ENCODE results near the gene SMIM41.

Gene SMIM41

GRCh38 chr12:52090291-52090690 is 10.8 kb downstream of the SMIM41 start:
- H3K79me2 ChIP-seq (ENCODE audit: low read length) = no peaks in the 10 kb centered on the region
- H3K27ac ChIP-seq (ENCODE audit: low read length) = no peak overlapping the region
- no peaks in the 10 kb centered on the region for H3K4me1 ChIP-seq (ENCODE audit: low read length)
- TF ChIP-seq CTCF (IDR thresholded peaks at IDR 0.05; ENCODE audit: low read length) (no peak), EZH2phosphoT487 (IDR thresholded peaks at IDR 0.05; ENCODE audit: low read length) (no peak), EZH2 (optimal IDR thresholded peaks at IDR 0.05; ENCODE audit: low read depth, low read length) (no peak)
- no peaks in the 10 kb centered on the region for H4K20me1 ChIP-seq (ENCODE audit: insufficient read depth, low read length)
- H3K27me3 ChIP-seq (replicated peaks; ENCODE audit: insufficient read depth, low read length) = peaks cover 21% of the 10 kb centered on the region
- H3K9ac ChIP-seq (ENCODE audit: low read length) = no peak overlapping the region
- H3K36me3 ChIP-seq (replicated peaks; ENCODE audit: insufficient read depth, low read length) = no peaks in the 10 kb centered on the region
- H3K9me2 ChIP-seq (replicated peaks; ENCODE audit: insufficient read depth, low read length) = no peaks in the 10 kb centered on the region
- DNase-seq = no peak
- no peaks in the 10 kb centered on the region for H3F3A ChIP-seq (ENCODE audit: insufficient read depth, low read length)
- no peak overlapping the region for H3K4me2 ChIP-seq (ENCODE audit: low read depth, low read length)
- no peaks in the 10 kb centered on the region for H3K9me3 ChIP-seq (replicated peaks; ENCODE audit: insufficient read depth, low read length)
- no peak overlapping the region for H3K4me3 ChIP-seq (ENCODE audit: low read length)
- H2AFZ ChIP-seq (ENCODE audit: low read length) = no peak overlapping the region

- no peak overlapping the region for H2AFZ ChIP-seq (ENCODE audit: low read length)
- TF ChIP-seq EZH2 (optimal IDR thresholded peaks at IDR 0.05; ENCODE audit: low read depth, low read length) (no peak), CTCF (IDR thresholded peaks at IDR 0.05; ENCODE audit: low read length) (no peak), EZH2phosphoT487 (IDR thresholded peaks at IDR 0.05; ENCODE audit: low read length) (no peak)
- H3K9ac ChIP-seq (ENCODE audit: low read length) = no peak overlapping the region
- H3K9me3 ChIP-seq (replicated peaks; ENCODE audit: insufficient read depth, low read length) = no peaks in the 10 kb centered on the region
- no peaks in the 10 kb centered on the region for H3K4me1 ChIP-seq (ENCODE audit: low read length)
- no peak overlapping the region for H3K4me2 ChIP-seq (ENCODE audit: low read depth, low read length)
- peaks cover 21% of the 10 kb centered on the region for H3K27me3 ChIP-seq (replicated peaks; ENCODE audit: insufficient read depth, low read length)
- no peaks in the 10 kb centered on the region for H3K36me3 ChIP-seq (replicated peaks; ENCODE audit: insufficient read depth, low read length)
- no peaks in the 10 kb centered on the region for H3K9me2 ChIP-seq (replicated peaks; ENCODE audit: insufficient read depth, low read length)
- no peaks in the 10 kb centered on the region for H4K20me1 ChIP-seq (ENCODE audit: insufficient read depth, low read length)
- H3K27ac ChIP-seq (ENCODE audit: low read length) = no peak overlapping the region
- H3K79me2 ChIP-seq (ENCODE audit: low read length) = no peaks in the 10 kb centered on the region
- H3K4me3 ChIP-seq (ENCODE audit: low read length) = no peak overlapping the region
- DNase-seq = no peak
- H3F3A ChIP-seq (ENCODE audit: insufficient read depth, low read length) = no peaks in the 10 kb centered on the region
Observed at GRCh38 chr12:52091061-52091460, 11.6 kb downstream of the SMIM41 start.

GRCh38 chr12:52091869-52092268 is 12.4 kb downstream of the SMIM41 start:
- peaks cover 21% of the 10 kb centered on the region for H3K27me3 ChIP-seq (replicated peaks; ENCODE audit: insufficient read depth, low read length)
- H3F3A ChIP-seq (ENCODE audit: insufficient read depth, low read length) = no peaks in the 10 kb centered on the region
- H3K9ac ChIP-seq (ENCODE audit: low read length) = no peak overlapping the region
- H3K79me2 ChIP-seq (ENCODE audit: low read length) = no peaks in the 10 kb centered on the region
- no peak overlapping the region for H3K27ac ChIP-seq (ENCODE audit: low read length)
- H4K20me1 ChIP-seq (ENCODE audit: insufficient read depth, low read length) = no peaks in the 10 kb centered on the region
- no peak for DNase-seq
- no peak overlapping the region for H2AFZ ChIP-seq (ENCODE audit: low read length)
- no peak overlapping the region for H3K4me2 ChIP-seq (ENCODE audit: low read depth, low read length)
- no peaks in the 10 kb centered on the region for H3K9me3 ChIP-seq (replicated peaks; ENCODE audit: insufficient read depth, low read length)
- no peaks in the 10 kb centered on the region for H3K9me2 ChIP-seq (replicated peaks; ENCODE audit: insufficient read depth, low read length)
- TF ChIP-seq EZH2 (optimal IDR thresholded peaks at IDR 0.05; ENCODE audit: low read depth, low read length) (no peak), EZH2phosphoT487 (IDR thresholded peaks at IDR 0.05; ENCODE audit: low read length) (no peak), CTCF (IDR thresholded peaks at IDR 0.05; ENCODE audit: low read length) (no peak)
- no peak overlapping the region for H3K4me3 ChIP-seq (ENCODE audit: low read length)
- H3K4me1 ChIP-seq (ENCODE audit: low read length) = no peaks in the 10 kb centered on the region
- no peaks in the 10 kb centered on the region for H3K36me3 ChIP-seq (replicated peaks; ENCODE audit: insufficient read depth, low read length)
